HG02943 (cell line): ENCODE data around the gene RNF41.
"Not testable (repeated sequence)": the region's sequence is repeated elsewhere in the genome, so short reads cannot be mapped to it uniquely, and the experiment has no call there.

Experiments
- ATAC-seq: cut with Tn5 transposase; IDR thresholded peaks from one replicate; pipeline ENCODE4 v1.9.1; 2021; ENCODE audit warnings: mild to moderate bottlenecking, low read depth, moderate library complexity; ENCODE audit not compliant: unreplicated experiment

Gene RNF41

GRCh38 chr12:56156464-56157200, 65.1 kb downstream of the RNF41 start:
- ATAC-seq: not testable (repeated sequence)

DNA sequence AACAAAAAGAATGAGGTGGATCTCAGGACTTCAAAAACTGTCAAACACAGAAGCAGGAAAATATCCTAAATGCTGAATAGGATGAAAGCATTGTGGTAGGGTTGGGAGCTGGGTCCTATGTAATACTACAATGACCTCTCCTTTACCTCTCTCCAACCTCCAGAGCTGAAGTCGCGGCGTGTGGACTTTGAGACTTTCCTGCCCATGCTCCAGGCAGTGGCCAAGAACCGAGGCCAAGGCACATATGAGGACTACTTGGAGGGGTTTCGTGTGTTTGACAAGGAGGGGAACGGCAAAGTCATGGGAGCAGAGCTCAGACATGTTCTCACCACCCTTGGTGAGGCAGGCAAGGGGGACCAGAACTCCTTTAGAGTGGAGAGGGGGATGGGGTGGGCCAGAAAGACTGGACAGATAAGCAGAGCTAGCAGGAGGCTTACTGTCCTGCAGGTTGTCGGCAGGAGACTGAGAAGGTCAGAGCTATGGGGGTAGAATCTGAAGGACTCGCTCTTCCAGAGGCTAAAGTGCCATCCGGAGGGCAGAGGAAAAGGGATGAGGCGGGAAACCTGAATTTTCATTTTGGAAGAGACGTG, 66.4 kb downstream of the RNF41 start:
- no peak for ATAC-seq

DNA sequence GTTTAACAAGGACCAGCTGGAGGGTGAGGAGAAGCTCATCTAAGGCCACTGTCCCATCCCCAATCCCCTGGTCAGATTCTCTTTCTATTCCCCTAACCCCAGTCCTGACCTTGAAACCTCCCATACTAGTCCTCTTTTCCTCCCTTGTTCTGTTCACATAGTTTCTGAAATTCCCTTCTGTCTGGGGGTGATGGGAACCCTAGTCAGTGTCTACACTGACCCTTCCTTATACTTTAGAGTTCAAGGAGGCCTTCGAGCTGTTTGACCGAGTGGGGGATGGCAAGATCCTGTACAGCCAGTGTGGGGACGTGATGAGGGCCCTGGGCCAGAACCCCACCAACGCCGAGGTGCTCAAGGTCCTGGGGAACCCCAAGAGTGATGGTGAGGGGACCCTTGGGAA, 66.9 kb downstream of the RNF41 start:
- no peak for ATAC-seq

DNA sequence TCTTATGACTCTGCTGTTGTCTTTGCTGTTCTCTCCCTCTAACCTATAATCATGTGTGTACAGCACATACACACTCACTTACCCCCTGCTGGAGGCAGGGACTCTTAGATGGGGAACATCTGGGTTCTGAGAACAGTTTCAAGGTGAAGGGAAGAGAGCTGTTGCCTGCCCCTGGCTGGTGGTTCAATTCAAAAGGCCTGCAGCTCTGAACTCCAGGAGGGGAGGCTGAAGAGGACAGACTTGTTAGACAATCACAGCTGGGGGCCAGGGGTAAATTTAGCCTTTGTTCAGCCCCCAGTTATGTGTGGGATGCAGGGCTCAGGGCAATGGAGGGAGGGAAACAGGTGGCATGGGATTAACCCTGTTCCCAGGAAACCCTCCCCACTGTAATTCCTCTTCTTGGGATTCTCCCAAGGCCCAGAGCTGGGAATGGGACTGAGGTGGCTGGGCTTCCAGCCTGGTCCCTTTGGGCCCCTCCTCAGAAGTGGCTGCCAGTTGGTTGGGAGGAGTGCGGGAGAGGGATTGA, 67.4 kb downstream of the RNF41 start:
- no peak for ATAC-seq

GRCh38 chr12:56153678-56154065, 68.0 kb downstream of the RNF41 start:
- no peak for ATAC-seq

- ATAC-seq: no peak
These were observed 68.7 kb downstream of the RNF41 start for GRCh38 chr12:56152756-56153677.
